Left colon (tissue), 2 donors: ENCODE measurements around the gene TAL1. TPM values are rescaled to one million over a fixed set of nuclear protein-coding genes. Genes with fewer than 3 reads are reported as not detected.
A peak's percentile ranks its signal among the peaks of the same experiment; 100 is the strongest.
"Not testable (repeated sequence)": the region's sequence is repeated elsewhere in the genome, so short reads cannot be mapped to it uniquely, and the experiment has no call there.

Experiments
- ATAC-seq: fragments of 200-7000 bp; cut with Tn5 transposase; one replicate; pipeline ENCODE4 v1.9.1; 2020; ENCODE audit warnings: mild to moderate bottlenecking, moderate library complexity
- DNase-seq, 2 donors: peaks; one replicate each; pipeline ENCODE4 v3.0.0-alpha.2; 2020
- intact Hi-C, 2 donors: fragments of 100-400 bp; cut with DNase I in 1 of 2; cut with micrococcal nuclease in 1 of 2; formaldehyde crosslinking; loops; one replicate each; pipeline versions ENCODE4 v1.11.2 to v1.14.0; 2022; cut with DNase I, micrococcal nuclease
- total RNA-seq, 2 donors: library from RNA; stranded (reverse); fragmentation: NEBNext Ultra II Directional; extraction: Animal tissue kit (Norgen Biotek cat#: 25700); gene quantifications; one replicate each; pipeline ENCODE4 v1.2.1, GENCODE V29; 2021
- donor health status: DM: no; HTN: no; CAD: no.
- donor health status: DM: yes; HTN: yes; CAD: no.

The TAL1 gene
- total RNA-seq, 2 donors from 2014 or later, result 1.2 to 1.3 TPM

DNA sequence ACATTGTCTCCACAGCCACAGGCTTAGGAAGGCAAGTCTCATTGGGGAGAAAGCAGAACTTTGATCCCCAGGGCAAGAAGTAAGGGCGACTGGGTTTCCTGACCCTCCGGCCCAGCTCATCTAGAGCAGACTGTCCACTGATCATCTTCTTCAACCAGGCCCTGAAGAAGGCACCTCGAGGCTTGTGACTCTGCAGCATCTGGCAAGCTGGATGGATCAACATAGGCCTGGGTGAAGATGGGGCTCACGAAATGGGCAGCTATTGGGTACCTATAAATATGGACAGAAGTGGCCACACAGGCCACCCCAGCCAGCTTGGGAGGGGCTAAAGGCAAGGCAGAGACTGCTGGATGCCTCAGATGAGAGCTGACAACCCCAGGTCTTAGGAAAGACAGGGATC is 13.0 kb downstream of the TAL1 start:
- ATAC-seq (no peak), DNase-seq (no peak)
- intact Hi-C loops, result no loop called here

DNA sequence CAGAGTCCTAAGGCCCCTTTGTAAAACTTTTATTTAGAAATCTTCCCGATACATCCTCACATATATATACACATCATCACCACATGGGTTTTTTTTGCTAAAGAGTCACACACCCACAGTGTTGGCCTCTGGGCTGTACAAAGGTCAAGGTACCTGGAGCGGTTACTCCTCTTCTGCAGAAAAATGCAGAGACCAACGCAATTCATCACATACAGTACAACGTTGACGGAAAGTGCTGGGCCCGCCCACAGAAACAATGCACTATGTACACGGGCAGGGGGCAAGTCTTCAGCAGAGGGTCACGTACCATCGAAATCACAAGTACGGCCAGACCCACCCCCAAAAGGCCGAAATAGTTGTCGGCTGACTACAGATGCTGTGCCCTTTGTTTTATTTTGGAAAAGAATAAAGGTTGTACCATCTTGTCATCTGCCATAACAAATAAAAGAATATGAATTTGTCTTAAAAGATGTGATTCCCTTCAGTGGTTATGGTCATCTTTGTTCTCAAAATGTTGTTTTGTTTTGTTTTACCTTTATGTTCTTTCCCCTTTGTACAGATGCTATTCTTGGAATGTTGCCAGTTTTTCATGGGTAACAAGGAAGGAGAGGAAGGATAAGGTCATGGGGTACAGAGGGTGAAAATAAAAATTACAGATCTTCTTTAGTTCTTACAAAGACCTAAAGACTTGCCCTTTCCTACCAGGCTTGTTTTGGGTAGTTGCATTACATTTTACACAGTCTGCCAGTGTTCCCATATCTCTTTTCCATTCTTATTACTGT is 15.6 kb downstream of the TAL1 start:
- DNase-seq (peak in 1 of 2 donors; percentile 20), ATAC-seq (no peak)
- intact Hi-C loops, result no loop called here

DNA sequence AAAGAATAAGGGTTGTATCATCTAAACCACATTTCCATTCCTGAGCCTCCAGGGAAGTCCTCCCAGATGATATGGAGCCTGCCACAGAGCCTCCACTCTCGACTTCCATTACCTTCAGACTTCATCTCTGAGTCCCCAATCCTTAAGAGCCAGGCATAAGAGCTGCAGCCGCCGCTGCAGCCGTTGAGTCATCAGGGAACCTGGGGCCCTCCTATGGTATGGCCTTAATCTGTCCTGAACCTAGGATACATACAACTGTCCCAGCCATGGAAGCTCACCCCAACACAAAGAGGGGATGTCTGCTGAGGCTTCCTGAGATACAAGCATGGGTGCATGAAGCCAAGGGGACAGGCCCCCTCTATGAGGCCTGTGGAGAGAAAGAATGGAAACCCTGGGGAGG is 16.3 kb downstream of the TAL1 start:
- intact Hi-C loops, result no loop called here
- DNase-seq (peak in 1 of 2 donors; percentile 7), ATAC-seq (no peak)

DNA sequence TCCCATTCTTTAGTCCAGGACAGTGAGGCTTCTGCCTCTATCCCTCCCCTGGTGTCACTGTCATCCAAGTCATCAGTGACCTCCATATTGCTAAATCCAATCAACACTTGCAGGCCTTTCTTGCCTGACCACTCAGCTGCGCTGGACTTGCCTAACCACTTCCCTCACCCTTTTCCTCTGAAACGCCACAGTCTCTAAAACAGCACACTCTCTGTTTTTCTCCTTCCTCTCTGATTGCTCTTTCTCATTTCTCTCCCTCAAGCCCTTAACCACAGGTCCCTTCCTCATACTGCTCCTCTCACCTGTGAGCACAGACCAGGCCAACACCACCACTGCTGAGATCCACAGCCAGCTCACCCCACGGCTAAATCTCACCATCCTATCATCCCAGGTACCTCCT is 17.5 kb downstream of the TAL1 start:
- DNase-seq, result peak in 1 of 2 donors; percentile 10
- ATAC-seq, result no peak
- intact Hi-C loops, result no loop called here

DNA sequence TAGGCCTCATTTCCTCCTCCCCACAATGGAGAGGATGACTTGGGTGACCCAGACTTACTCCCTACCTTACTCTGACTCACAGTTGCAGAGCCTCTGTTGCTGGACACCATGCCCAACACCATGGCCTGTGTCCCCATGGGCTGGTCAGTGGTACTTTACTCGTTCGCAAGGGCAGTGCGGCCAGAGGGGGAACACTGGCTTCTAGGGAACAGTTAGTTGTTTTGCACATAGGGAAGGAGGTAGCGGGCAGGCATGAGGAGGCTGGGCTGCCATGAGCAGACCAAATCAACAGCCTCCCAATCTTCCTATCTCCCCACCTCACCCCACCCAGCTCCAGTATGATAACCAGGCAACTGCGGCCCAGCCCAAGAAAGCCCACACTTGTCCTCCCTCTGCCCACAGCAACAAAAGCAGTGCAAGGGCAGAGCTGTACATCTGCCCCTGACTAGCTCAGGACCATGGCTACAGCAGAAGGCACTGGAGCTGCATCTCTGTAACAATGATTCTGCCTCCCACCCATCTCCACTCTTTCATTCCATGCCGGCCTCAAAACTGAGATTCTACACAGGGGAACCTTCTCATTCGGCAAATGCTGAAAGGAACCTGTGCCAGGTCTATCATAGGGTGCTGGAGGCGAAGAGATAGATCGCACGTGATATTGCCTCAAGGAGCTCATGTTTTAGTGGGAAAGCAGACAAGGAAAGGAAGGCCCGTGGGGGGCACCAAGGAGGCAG is 18.6 kb downstream of the TAL1 start:
- intact Hi-C loops, result no loop called here
- DNase-seq, result peak in 1 of 2 donors; percentile 16
- no peak for ATAC-seq

DNA sequence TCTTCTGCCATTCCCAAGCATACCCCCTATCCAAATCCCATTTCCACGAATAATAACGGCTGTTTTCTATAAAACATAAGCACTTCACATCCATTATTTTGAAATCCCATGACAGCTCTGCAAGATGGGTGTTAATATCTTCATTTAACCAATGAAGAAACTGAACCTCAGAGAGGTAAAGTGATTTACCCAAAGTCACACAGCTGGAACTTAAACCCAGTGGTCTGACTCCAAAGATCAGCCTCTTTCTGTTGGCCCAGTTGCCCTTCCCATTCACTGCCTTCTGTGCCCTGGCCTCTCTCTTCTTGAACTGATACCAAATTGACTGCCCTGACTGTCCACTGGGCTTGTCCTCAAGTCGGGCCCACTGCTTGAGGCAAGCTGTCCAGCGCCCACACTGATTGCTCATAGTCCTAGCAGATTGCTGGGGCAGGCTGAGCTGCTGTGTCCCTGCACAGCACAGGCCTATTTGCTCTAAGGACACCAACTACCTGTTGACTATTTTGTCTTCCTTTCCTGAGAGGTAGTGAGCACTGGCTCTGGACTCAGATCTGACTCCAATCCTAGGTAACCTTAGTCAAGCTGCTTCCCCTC is 19.3 kb downstream of the TAL1 start:
- DNase-seq (no peak), ATAC-seq (no peak)
- intact Hi-C loops, result no loop called here

DNA sequence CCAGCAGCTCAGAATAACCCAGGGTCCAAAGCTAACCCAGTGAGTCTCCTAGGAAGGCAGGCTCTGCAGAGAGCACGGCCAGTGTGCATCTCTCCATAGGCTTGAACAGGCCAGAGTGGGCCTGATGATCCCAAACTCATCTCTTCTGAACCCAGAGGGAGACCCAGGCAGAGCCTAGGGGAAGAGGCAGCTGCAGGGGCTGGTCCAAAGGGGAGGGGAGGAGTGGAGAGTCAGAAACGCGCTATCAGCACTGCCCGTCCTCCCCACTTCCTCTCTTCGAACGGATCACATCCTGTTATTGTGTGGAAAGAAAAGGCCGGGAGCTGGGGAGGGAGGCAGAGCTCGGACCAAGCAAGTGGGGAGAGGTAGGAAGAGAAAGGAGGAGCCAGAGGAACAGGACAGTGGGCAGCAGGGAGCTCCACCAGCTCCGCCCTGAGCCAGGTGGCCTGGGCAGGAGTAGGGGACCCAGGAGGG is 20.2 kb downstream of the TAL1 start:
- intact Hi-C loops, result no loop called here
- DNase-seq, result peak; percentile 14 to 36
- ATAC-seq, result no peak

DNA sequence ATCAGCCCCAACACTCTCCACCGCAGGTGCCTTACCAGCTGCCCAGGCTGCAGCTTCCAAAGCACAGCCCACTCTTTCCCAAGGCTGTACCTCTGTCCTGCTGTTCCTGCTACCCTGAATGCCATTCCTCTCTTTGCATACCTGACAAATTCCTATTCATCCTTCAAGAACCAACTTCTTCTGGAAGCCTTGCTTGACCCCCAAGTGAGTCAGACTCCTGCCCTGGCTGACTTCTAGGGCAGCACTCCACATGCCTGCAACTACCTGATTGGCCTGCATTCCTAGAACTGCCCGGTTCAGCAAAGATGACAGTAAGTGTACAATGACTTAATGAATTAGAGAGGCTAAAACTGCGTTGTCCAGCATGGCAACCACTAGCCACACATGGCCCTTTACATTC is 21.4 kb downstream of the TAL1 start:
- DNase-seq (no peak), ATAC-seq (no peak)
- intact Hi-C loops, result no loop called here

DNA sequence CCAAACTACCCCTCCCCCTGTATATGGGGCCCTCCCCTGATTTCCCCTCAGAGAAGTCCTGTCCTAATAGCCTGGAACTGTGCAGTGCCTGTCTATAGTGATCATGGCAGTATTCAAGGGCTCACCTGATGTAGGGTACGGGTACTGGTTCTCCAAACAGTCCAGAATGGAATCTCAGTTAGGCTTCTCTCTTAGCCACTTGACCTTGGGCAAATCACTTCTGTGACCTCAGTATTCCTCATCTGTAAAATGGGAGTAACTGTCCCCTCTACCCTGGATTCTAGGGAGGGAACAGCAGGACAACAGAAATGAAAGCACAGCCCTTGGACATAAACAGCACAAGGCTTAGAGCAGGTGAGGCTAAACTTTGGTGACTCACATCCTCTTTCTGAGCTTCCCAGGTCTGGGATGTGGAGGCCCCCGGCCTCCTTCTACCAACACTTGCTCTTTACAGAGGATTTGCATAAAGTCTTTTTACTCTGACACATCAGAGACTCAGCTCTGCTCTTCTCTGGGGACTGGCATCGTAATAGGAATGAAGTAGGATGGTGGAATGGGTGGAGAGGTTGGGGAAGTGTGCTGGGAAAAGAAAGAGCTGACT is 22.2 kb downstream of the TAL1 start:
- DNase-seq, result no peak
- ATAC-seq, result no peak
- intact Hi-C loops, result no loop called here

DNA sequence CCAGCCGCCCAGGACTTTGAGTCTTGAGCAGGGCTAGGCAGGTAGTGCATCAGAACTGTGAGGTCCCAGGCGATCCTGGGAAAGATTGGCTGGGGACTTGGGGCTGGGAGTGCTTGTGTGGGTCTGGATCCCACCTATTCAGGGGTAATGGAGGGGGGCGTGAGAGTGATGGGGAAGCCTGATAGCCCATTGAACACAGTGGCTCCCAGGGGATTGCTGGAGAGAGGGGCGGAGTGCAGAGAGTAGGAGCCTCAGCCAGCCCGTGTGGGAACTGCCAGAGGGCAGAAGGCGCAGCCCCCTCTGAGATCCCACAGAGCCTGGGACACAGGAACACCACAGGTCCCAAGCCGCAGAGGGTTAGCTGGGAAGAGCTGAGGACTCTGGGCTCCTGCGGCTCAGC is 22.9 kb downstream of the TAL1 start:
- no peak for ATAC-seq
- intact Hi-C loops, result no loop called here

DNA sequence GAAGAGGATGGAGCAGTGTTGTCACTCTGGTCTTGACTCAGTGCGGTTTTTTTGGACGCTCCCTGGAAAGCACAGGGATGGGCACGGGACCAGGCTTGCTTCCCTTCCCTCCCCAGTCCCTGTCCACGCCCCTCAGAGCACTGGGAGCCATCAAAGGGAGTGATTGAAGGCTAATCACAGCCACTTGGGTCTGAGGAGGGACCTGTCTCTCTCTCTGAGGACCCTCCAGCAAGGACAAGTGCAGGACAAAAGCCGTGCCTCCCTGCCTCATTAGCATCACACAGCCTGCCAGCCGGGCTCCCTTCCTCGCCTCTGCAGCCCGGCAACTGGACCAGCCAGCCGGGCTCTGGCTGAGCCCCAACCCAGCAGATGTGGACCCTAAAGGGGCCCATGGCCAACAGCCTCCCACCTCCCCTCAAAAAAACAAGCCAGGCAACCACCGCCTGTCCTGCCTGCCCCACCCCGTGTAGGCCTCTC is 23.6 kb downstream of the TAL1 start:
- DNase-seq (peak in 1 of 2 donors; percentile 10), ATAC-seq (no peak)
- intact Hi-C loops, result no loop called here

More for the DNA sequence above, 22.9 kb downstream of the TAL1 start:
- DNase-seq, result peak in 1 of 2 donors; percentile 13

DNA sequence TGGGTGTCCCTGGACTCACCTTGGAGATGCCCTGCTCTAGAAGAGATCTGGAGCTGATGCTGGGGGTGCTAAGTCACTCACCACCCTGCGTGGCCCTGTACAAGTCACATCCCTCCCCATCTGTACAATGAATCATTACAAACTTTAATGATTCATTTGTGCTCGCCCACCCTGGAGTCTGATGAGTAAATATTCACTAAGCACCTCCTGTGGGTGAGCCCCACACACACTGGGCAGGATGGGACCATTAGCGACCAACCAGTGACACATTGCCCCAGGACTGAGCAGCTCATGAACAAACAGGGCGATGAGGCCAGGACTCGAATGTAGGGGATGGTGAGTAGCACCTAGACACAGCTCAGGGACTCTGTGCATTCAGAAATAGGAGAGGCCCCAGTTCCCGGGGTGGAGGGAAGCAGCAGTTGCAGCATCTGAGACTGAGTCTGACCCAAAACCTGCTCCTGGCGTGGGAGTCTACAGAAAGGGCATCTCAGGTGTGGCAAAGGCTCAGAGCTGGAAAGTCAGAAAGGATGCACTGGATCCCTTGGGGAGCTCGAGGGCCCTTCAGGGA is 24.1 kb downstream of the TAL1 start:
- intact Hi-C loops, result no loop called here
- ATAC-seq (no peak), DNase-seq (peak in 1 of 2 donors; percentile 9)

DNA sequence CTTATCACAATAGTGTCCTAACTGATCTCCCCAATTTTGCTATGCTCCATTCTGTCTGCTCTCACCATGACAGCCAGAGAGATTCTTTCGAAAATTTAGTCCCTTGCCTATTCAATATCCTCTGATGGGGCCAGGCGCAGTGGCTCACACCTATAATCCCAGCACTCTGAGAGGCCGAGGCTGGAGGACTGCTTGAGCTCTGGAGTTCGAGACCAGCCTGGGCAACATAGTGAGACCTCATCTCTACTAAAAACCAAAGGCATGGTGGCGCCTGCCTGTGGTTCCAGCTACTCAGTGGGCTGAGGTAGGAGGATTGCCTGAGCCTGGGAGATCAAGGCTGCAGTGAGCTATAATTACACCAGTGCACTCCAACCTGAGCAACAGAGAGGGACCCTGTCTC is 26.1 kb downstream of the TAL1 start:
- no peak for ATAC-seq
- intact Hi-C loops, result no loop called here
- peak in 1 of 2 donors; percentile 4 for DNase-seq

DNA sequence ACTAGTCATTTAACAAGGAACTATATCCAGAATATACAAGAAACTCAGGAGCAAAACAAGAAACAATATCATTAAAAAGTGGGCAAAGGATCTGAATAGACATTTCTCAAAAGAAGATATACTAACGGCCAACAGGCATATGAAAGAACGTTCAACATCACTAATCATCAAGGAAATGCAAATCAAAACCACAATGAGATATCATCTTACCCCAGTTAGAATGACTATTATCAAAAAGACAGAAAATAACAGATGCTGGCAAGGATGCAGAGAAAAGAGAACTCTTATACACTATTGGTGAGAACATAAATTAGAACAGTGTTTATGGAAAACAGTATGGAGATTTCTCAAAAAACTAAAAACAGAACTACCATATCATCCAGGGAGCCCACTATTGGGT is 28.5 kb downstream of the TAL1 start:
- intact Hi-C loops, DNase-seq, ATAC-seq: not testable (repeated sequence)

DNA sequence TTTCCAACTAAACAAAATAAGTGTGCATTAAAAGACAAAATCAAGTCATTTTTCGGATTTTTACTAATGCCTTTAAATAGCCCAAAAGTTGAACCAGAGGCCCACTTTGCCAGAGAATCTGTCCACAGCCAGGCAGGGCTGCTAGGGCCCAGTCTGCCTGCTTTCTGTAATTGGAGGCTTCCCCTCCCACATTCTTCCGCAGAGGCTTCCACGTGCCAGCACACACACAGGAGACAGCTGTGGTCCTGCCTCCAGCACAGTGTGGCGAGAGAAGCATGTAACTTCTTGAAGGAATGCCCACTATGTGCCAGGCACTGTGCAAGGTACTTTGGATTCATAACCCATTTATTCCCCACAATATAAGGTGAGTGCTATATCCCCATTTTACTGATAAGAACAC is 30.8 kb downstream of the TAL1 start:
- no peak for ATAC-seq
- intact Hi-C loops, result no loop called here
- peak in 1 of 2 donors; percentile 5 for DNase-seq

DNA sequence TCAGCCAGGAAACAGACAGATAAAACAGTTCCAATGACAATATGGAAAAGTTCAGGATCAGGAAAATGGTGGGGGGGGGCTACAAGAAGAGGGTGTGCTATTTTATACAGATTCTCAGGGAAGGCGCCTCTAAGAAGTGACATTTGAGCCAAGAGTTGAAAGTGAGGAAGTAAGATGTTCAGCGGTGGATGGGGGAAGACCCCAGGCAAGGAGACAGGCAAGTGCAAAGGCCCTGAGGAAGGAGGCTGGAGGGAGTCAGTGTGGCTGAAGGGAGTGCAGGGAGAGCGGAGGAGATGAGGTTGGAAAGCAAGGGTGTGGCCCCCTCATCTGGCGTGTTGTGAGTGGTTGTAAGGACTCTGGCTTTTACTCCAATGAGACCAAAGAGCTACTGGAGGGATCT is 33.8 kb downstream of the TAL1 start:
- no peak for DNase-seq
- intact Hi-C loops, result no loop called here
- no peak for ATAC-seq

DNA sequence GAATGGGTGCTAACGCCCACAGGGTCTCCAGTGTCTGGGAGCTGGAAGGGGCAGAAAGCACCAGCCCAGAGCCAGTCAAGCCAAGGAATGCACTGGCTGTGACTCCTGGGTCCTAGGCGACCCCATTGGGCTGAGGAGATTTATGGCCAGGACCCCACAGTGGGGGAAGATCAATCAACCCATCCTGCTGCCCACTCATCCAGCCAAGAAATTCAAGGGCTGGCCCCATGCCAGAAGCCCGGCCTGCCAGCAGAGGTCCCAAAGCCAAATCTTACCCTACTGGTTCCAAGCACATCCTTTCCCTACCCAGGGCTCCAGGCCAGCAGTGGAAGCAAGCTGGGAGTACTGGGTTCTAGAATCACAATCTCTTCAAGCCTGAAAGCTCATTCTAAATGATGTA is 35.4 kb downstream of the TAL1 start:
- no peak for ATAC-seq
- intact Hi-C loops, result no loop called here

DNA sequence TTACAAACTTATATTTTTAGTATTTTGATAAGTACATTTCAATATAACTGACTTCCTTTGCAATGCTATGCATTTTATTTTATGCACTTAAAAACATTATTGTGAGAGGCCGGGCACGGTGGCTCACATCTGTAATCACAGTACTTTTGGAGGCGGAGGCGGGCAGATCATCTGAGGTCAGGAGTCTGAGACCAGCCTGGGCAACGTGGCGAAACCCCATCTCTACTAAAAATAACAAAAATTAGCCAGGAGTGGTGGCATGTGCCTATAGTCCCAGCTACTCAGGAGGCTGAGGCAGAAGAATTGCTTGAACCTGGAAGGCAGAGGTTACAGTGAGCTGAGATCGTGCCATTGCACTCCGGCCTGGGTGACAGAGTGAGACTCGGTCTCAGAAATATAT is 36.0 kb downstream of the TAL1 start:
- DNase-seq, intact Hi-C loops, ATAC-seq: not testable (repeated sequence)

More for the DNA sequence above, 35.4 kb downstream of the TAL1 start:
- no peak for DNase-seq

DNA sequence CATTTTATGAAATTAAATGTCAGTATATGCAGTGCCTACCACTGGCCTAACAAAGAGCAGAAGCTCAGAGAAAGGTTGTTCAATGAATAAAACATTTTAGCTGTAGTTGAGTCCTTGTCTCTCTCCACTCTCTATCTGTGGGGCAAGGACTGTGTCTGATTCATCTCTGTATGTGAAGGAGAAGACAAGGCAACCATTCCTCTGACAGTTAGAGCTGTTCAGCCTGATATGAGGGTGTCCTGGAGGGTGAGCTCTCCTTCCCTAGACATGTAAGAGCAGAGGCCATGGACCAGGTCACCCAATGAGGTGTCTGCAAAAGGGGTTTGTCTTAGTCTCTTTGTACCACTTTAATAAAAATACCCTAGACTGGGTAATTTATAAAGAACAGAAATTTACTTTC is 37.7 kb downstream of the TAL1 start:
- ATAC-seq, result no peak
- DNase-seq, result no peak
- intact Hi-C loops, result loop anchor here in 1 of 2 donors (5.0 kb wide), 2 partner anchors 233 to 533 kb away; no protein-coding TSS in a partner anchor
